ENCODE data around the gene OVCA2.
A peak's percentile ranks its signal among the peaks of the same experiment; 100 is the strongest.
"Not testable (repeated sequence)": the region's sequence is repeated elsewhere in the genome, so short reads cannot be mapped to it uniquely, and the experiment has no call there.

Gene OVCA2

DNA sequence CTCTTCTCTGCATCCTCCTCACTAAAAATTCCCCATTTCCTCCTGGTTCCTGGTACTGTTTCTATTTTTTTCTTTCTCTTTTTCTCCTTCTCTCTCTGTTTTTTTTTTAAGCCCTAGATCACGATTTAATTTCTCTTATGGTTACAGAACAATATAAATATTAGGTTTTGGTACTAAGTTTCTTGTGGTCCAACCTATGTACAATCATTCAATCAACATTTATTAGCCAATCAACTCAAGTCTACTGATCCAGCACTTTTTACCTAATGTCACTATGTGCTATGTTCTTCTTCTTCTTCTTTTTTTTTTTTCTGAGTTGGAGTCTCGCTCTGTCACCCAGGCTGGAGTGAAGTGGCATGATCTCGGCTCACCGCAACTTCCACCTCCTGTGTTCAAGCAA is 29.3 kb upstream of the OVCA2 start:
- no peaks in the 10 kb centered on the region for H3F3A ChIP-seq (ENCODE audit: low read depth)
- no peaks in the 10 kb centered on the region for H4K20me1 ChIP-seq (ENCODE audit: insufficient read depth, low read length, poor library complexity, severe bottlenecking)
- no peak overlapping the region for H3K4me3 ChIP-seq (ENCODE audit: low read length, poor library complexity, severe bottlenecking)
- peaks cover 10% of the 10 kb centered on the region for H3K4me1 ChIP-seq (ENCODE audit: insufficient read depth, low read length, poor library complexity, severe bottlenecking)
- no peak for TF ChIP-seq EZH2phosphoT487 (IDR thresholded peaks at IDR 0.05; ENCODE audit: borderline replicate concordance)
- TF ChIP-seq, protein P1, sequence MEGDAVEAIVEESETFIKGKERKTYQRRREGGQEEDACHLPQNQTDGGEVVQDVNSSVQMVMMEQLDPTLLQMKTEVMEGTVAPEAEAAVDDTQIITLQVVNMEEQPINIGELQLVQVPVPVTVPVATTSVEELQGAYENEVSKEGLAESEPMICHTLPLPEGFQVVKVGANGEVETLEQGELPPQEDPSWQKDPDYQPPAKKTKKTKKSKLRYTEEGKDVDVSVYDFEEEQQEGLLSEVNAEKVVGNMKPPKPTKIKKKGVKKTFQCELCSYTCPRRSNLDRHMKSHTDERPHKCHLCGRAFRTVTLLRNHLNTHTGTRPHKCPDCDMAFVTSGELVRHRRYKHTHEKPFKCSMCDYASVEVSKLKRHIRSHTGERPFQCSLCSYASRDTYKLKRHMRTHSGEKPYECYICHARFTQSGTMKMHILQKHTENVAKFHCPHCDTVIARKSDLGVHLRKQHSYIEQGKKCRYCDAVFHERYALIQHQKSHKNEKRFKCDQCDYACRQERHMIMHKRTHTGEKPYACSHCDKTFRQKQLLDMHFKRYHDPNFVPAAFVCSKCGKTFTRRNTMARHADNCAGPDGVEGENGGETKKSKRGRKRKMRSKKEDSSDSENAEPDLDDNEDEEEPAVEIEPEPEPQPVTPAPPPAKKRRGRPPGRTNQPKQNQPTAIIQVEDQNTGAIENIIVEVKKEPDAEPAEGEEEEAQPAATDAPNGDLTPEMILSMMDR (conservative IDR thresholded peaks at IDR 0.05; ENCODE audit: low read length) = no peak
- no peaks in the 10 kb centered on the region for H3K27me3 ChIP-seq (ENCODE audit: insufficient read depth, low read length, poor library complexity, severe bottlenecking)
- H3K9me2 ChIP-seq (replicated peaks; ENCODE audit: low read depth, low read length) = no peaks in the 10 kb centered on the region
- H2AFZ ChIP-seq (ENCODE audit: low read length) = peak overlapping the region; percentile 66; the same call in 1 of the 2 replicates
- H3K4me2 ChIP-seq (ENCODE audit: low read depth, low read length, poor library complexity, severe bottlenecking) = no peak overlapping the region
- H3K9ac ChIP-seq (ENCODE audit: low read depth, low read length, poor library complexity, severe bottlenecking) = no peak overlapping the region
- H3K36me3 ChIP-seq (ENCODE audit: insufficient read depth, low read length) = no peaks in the 10 kb centered on the region
- H3K79me2 ChIP-seq (ENCODE audit: insufficient read depth, low read length) = no peaks in the 10 kb centered on the region
- no peaks in the 10 kb centered on the region for H3K9me3 ChIP-seq (ENCODE audit: insufficient read depth, low read depth, low read length)

DNA sequence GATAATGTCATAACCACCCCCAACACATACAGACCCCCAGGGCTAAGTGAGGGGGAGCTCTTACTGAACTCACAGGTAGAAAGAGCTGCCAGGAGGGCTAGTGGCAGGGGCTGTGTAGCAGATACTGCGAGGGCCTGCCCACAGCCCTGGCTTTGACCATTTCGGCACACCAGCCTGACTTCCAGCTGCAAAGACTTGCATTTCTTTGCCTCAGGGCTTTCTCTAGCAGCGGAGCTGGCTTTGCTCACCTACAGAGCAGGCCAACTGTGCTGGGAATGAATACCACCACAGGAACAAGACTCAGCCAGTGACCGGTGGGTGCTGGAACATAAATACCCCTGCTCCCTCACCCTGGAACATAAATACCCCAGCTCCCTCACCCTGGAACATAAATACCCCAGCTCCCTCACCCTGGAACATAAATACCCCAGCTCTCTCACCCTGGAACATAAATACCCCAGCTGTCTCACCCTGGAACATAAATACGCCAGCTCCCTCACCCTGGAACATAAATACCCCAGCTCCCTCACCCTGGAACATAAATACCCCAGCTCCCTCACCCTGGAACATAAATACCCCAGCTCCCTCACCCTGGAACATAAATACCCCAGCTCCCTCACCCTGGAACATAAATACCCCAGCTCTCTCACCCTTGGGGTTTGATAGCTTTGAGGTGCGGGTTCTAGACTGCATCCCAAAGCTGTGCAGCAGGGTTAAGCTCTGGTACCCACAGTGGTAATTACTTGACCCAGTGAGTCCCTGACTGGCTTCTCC is 28.4 kb upstream of the OVCA2 start:
- not testable (repeated sequence) for H3K9ac ChIP-seq (ENCODE audit: low read depth, low read length, poor library complexity, severe bottlenecking); H3K4me3 ChIP-seq (ENCODE audit: low read length, poor library complexity, severe bottlenecking); H3F3A ChIP-seq (ENCODE audit: low read depth); H3K79me2 ChIP-seq (ENCODE audit: insufficient read depth, low read length); H4K20me1 ChIP-seq (ENCODE audit: insufficient read depth, low read length, poor library complexity, severe bottlenecking); H3K9me2 ChIP-seq (replicated peaks; ENCODE audit: low read depth, low read length); H3K27me3 ChIP-seq (ENCODE audit: insufficient read depth, low read length, poor library complexity, severe bottlenecking); H2AFZ ChIP-seq (ENCODE audit: low read length); H3K9me3 ChIP-seq (ENCODE audit: insufficient read depth, low read depth, low read length); H3K4me2 ChIP-seq (ENCODE audit: low read depth, low read length, poor library complexity, severe bottlenecking); H3K36me3 ChIP-seq (ENCODE audit: insufficient read depth, low read length)
- peaks cover 10% of the 10 kb centered on the region for H3K4me1 ChIP-seq (ENCODE audit: insufficient read depth, low read length, poor library complexity, severe bottlenecking)

DNA sequence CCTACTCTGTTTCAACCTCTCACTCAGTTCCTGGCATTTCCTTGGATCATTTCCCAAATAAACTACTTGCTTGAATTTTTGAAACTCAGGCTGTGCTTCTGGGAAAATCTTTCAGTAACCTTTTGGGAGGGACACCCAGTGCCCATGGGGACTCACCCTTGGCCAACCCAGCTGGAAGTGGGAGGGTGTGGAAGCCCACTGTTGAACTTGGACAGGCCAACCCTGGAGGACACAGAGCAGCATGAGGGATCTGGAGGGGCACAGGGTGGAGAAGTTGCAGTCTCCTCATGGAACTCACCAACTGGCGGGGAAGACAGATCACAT is 27.9 kb upstream of the OVCA2 start:
- Histone ChIP-seq H3K27me3 (ENCODE audit: insufficient read depth, low read length, poor library complexity, severe bottlenecking) (no peaks in the 10 kb centered on the region), H3K36me3 (ENCODE audit: insufficient read depth, low read length) (no peaks in the 10 kb centered on the region), H3K79me2 (ENCODE audit: insufficient read depth, low read length) (no peaks in the 10 kb centered on the region), H3K4me3 (ENCODE audit: low read length, poor library complexity, severe bottlenecking) (no peak overlapping the region), H3K9me3 (ENCODE audit: insufficient read depth, low read depth, low read length) (no peaks in the 10 kb centered on the region), H3K9me2 (replicated peaks; ENCODE audit: low read depth, low read length) (no peaks in the 10 kb centered on the region), H2AFZ (ENCODE audit: low read length) (no peak overlapping the region), H3F3A (ENCODE audit: low read depth) (no peaks in the 10 kb centered on the region), H3K4me2 (ENCODE audit: low read depth, low read length, poor library complexity, severe bottlenecking) (no peak overlapping the region), H4K20me1 (ENCODE audit: insufficient read depth, low read length, poor library complexity, severe bottlenecking) (no peaks in the 10 kb centered on the region), H3K9ac (ENCODE audit: low read depth, low read length, poor library complexity, severe bottlenecking) (no peak overlapping the region), H3K4me1 (ENCODE audit: insufficient read depth, low read length, poor library complexity, severe bottlenecking) (peaks cover 10% of the 10 kb centered on the region)
- TF ChIP-seq, protein P1 (conservative IDR thresholded peaks at IDR 0.05; ENCODE audit: low read length) = no peak
- TF ChIP-seq EZH2phosphoT487 (IDR thresholded peaks at IDR 0.05; ENCODE audit: borderline replicate concordance) = no peak

DNA sequence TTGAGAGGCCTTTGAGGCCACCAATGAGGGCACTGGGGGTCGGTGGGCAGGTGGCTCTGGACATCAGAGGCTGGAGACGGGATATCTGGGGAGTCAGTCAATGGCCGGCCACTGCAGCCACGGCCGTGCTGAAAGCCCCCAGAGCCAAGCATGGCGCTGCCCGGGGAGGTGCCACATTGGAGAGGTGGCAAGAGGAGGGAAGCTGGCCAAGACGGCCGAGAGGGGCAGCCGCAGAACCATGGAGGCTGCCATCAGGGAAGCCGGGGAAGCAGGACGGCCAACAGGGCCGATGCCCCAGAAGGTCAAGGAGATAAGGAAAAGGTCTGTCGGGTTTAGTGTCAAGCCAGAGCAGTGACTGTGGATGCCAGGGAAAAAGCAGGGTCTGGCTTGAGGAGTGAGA is 26.5 kb upstream of the OVCA2 start:
- no peaks in the 10 kb centered on the region for H3K27me3 ChIP-seq (ENCODE audit: insufficient read depth, low read length, poor library complexity, severe bottlenecking)
- no peaks in the 10 kb centered on the region for H3K79me2 ChIP-seq (ENCODE audit: insufficient read depth, low read length)
- no peak overlapping the region for H3K4me2 ChIP-seq (ENCODE audit: low read depth, low read length, poor library complexity, severe bottlenecking)
- H2AFZ ChIP-seq (ENCODE audit: low read length) = no peak overlapping the region
- no peak overlapping the region for H3K9ac ChIP-seq (ENCODE audit: low read depth, low read length, poor library complexity, severe bottlenecking)
- H3F3A ChIP-seq (ENCODE audit: low read depth) = no peaks in the 10 kb centered on the region
- H3K9me2 ChIP-seq (replicated peaks; ENCODE audit: low read depth, low read length) = no peaks in the 10 kb centered on the region
- H4K20me1 ChIP-seq (ENCODE audit: insufficient read depth, low read length, poor library complexity, severe bottlenecking) = no peaks in the 10 kb centered on the region
- no peaks in the 10 kb centered on the region for H3K36me3 ChIP-seq (ENCODE audit: insufficient read depth, low read length)
- peaks cover 14% of the 10 kb centered on the region for H3K4me1 ChIP-seq (ENCODE audit: insufficient read depth, low read length, poor library complexity, severe bottlenecking)
- TF ChIP-seq, protein P1 (conservative IDR thresholded peaks at IDR 0.05; ENCODE audit: low read length) = no peak
- TF ChIP-seq EZH2phosphoT487 (IDR thresholded peaks at IDR 0.05; ENCODE audit: borderline replicate concordance) = no peak
- no peaks in the 10 kb centered on the region for H3K9me3 ChIP-seq (ENCODE audit: insufficient read depth, low read depth, low read length)
- H3K4me3 ChIP-seq (ENCODE audit: low read length, poor library complexity, severe bottlenecking) = no peak overlapping the region
